NB4 (cell line): Measurements from ENCODE around the gene SMIM35.

Experiments
- DNase-seq: peaks from one replicate; pipeline ENCODE4 v3.0.0; 2010; ENCODE audit warnings: low read depth
- H3K4me3 ChIP-seq: one replicate; pipeline ENCODE4 v1.5.1; 2011; ENCODE audit warnings: mild to moderate bottlenecking, low read depth, low read length, moderate library complexity
- MYC ChIP-seq: IDR thresholded peaks from 2 replicates; pipeline ENCODE4 v1.6.1; 2011; ENCODE audit warnings: low read depth, low read length
- POLR2A ChIP-seq: IDR thresholded peaks from 2 replicates; pipeline ENCODE4 v1.6.1; 2011; ENCODE audit warnings: mild to moderate bottlenecking; ENCODE audit not compliant: insufficient read length; ENCODE audit errors: extremely low read depth
- TF ChIP-seq, protein P1 (sequence below): IDR thresholded peaks from one replicate; pipeline ENCODE4 v1.5.1; 2012; ENCODE audit warnings: low read depth, low read length
- TF ChIP-seq, protein P2 (sequence below): IDR thresholded peaks from 2 replicates; pipeline ENCODE4 v1.6.1; 2011; ENCODE audit warnings: low read depth, low read length

Gene SMIM35

DNA sequence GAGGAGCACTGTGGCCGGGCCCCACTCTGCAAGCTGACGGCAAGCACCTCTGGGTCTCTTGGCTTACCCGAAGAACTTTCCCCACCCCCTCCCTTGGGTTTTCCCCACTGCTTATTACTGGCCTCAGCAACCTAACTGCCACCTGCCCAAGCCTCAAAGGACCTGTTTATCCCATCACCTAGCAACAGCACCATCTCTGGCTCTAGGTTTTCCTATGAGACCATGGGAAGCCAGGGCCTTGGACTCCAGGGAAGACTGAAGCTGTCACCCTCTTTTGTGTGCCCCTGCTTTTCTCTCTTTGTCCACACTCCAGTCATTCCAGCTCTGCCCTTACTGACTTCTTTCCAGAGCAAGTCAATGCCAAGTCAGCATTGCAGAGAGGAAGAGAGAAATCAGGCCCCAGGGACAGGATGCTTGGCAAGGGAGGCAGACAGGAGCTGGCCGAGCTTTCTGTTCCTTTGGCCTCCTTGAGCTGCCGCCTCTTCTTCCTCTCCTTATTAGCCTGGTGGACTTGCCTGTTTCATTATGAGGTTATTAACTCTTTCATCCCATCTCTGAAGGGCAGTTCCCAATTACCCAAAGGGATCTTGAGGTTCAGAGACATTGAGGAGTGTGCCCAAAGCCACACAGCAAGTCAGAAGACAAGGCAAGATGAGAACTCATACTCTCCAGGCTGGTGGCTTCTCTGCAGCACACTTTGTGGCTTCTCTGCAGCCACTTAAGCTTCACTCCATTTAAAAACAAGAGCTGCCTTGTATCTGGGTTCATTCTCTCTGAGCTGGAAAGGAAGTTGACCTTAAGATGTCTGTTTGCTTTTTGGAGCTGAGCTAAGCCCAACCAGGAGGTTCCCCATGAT is at the start of gene SMIM35:
SMIM35 (minus strand) TSS at position 51 of the 856 bp plus-strand sequence. CDS start 206 bp downstream, outside the sequence.
- TF ChIP-seq, protein P1, sequence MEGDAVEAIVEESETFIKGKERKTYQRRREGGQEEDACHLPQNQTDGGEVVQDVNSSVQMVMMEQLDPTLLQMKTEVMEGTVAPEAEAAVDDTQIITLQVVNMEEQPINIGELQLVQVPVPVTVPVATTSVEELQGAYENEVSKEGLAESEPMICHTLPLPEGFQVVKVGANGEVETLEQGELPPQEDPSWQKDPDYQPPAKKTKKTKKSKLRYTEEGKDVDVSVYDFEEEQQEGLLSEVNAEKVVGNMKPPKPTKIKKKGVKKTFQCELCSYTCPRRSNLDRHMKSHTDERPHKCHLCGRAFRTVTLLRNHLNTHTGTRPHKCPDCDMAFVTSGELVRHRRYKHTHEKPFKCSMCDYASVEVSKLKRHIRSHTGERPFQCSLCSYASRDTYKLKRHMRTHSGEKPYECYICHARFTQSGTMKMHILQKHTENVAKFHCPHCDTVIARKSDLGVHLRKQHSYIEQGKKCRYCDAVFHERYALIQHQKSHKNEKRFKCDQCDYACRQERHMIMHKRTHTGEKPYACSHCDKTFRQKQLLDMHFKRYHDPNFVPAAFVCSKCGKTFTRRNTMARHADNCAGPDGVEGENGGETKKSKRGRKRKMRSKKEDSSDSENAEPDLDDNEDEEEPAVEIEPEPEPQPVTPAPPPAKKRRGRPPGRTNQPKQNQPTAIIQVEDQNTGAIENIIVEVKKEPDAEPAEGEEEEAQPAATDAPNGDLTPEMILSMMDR = no peak
- TF ChIP-seq POLR2A (no peak), MYC (no peak)
- TF ChIP-seq, protein P2, sequence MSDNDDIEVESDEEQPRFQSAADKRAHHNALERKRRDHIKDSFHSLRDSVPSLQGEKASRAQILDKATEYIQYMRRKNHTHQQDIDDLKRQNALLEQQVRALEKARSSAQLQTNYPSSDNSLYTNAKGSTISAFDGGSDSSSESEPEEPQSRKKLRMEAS = no peak
- H3K4me3 ChIP-seq = no peak within 1 kb of the TSS
- no peak for DNase-seq

DNA sequence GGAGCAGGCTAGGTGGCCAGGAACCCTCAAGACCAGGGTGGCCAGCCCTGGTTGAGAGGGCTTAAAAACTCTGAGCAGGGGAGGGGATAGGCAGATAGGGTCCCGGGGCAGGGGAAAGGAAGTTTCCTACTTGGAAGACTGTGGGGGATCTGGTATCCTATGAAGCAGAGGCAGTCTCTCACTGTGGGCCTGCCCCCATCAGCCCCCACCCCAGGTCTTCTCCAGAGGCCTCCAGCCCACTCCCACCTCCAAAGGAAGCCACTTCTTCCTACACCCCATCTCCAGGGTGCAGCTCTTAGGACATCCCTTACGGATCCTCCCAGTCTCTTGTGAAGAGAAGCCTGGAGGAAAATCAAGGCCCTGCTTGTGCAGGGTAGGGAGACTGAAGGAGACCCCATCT is 49.6 kb upstream of the SMIM35 start:
- no peak for TF ChIP-seq MYC
- TF ChIP-seq, protein P2 = no peak
- TF ChIP-seq, protein P1 = no peak
- no peak for TF ChIP-seq POLR2A
- no peak for DNase-seq
- no peak overlapping the region for H3K4me3 ChIP-seq

DNA sequence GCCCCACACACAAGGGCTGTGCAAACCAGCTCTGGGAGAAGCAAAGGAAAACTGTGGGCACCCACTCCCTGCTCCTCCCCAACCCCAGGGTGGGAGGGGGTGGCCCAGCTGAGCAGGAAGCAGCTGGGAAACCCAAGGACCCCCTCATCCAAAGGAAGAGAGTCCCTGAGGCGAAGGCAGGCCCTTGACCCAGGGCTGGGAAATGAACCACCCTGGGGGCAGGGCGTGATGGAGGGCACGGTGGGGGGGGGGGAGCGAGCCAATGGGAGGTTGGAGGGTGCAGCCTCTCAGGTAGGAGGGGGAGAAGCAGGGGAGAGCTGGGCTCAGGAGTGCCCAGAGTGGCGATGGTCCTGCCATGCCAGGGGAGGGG is 49.0 kb upstream of the SMIM35 start:
- TF ChIP-seq POLR2A = no peak
- TF ChIP-seq, protein P2 = no peak
- TF ChIP-seq MYC = no peak
- TF ChIP-seq, protein P1 = no peak
- no peak overlapping the region for H3K4me3 ChIP-seq
- no peak for DNase-seq

DNA sequence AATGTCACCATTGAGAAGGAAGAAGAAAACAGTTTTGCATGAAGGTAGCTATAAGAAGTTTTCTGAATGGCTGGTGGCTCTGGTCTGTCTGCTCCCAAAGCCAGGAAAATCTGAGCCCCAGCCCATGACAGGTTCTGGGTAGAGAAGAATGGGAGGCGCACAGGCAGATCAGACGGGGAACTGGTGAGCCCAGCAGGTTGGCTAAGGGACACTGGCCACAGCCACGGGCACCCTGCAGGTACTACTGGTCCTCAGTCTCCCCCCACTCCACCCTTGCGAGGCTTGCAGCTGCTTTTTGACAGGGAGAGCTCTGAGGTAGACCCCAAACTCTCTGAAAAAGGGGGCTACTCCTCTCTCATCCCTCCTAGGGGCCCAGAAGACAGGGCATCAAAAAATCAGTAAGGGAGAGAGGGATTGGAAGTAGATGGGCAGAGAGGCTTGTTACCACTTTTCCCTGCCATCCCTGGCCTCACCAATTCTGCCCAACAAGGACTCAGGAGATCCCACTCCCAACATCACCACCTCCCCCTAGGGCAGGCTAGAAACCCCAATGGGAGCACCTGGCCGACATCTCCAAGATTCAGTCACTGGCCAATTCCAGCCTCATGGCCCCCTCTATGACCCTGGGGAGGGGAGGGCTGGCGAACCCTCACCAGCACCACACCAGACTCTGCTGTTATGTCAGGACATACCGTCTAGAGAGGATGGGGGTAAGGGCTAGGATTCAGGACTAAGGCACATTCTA is 48.5 kb upstream of the SMIM35 start:
- TF ChIP-seq MYC = no peak
- TF ChIP-seq, protein P2 = no peak
- TF ChIP-seq, protein P1 = no peak
- TF ChIP-seq POLR2A = no peak
- no peak overlapping the region for H3K4me3 ChIP-seq
- DNase-seq = no peak

DNA sequence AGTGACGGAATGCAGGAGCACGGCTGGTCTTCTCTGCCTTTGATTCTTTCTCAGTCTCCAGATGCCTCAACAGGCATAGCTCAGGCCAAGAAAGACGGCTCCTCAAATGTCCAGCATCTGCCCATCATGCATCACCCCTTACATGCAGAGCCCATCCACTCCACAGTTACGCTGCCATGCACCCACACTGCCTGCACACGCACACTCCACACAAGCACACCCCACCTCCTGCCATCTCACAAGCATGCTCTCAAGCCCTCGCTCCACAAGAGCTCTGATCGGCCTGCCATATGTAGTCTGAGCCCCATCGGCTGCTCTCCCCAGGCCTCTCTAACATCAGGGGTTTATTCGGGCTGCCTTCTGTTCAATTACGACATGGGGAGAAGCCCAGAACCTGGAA is 47.1 kb upstream of the SMIM35 start:
- no peak overlapping the region for H3K4me3 ChIP-seq
- TF ChIP-seq, protein P2 = no peak
- no peak for TF ChIP-seq MYC
- no peak for DNase-seq

DNA sequence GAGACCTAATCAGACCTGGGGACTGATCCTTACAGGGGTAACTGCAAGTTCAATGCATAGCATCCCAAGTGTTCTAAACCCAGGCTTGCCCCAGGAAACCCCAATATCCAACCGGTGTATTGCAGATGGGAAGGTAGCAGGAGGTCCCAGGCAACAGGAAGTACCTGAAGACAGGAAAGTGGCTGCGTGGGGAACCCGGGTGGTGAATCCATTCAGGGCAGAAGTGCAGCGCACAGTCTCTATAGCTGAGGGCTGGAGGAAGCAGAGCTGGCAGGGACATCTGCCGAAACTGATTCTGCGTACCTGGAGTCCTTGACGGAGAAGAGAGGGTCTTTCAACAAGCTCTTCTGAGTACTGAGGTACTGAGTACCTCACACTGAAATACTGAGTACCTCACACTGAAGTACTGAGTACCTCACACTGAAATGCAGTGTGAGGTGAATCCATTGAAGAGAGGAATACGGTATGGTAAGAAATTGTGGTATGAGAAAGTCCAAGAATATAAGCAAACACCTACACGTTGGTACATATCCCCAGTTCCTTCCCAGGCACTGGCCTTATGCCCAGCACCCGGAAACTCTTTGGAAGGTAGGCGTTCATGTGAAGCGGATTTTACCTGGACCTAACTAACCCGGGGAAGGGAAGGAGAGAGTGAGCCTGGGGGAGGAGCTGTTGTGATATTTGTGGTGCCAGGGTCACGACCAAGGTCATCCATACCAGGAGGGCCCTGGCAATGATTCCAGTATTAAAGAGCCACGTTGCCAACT is 45.8 kb upstream of the SMIM35 start:
- TF ChIP-seq, protein P2 = no peak
- TF ChIP-seq, protein P1 = no peak
- no peak overlapping the region for H3K4me3 ChIP-seq
- DNase-seq = no peak
